ENCODE results near the gene FHIT. TPM values are rescaled to one million over a fixed set of nuclear protein-coding genes. Genes with fewer than 3 reads are reported as not detected.

FHIT gene
- total and polyA plus RNA-seq, 2 of the 4 experiments (the other 2 are of a cell fraction), result 0.07 TPM; not detected in 1

GRCh38 chr3:59990915-59991314, 1260.3 kb downstream of the FHIT start:
- Histone ChIP-seq H3K56ac (ENCODE audit: extremely low read depth, insufficient read depth, low read length) (no peak overlapping the region), H3K4me2 (ENCODE audit: low read depth, low read length) (no peak overlapping the region), H2BK120ac (ENCODE audit: low read depth, low read length) (no peak overlapping the region), H2BK15ac (ENCODE audit: low read depth, low read length) (no peak overlapping the region), H2AK5ac (ENCODE audit: low read depth, low read length) (no peak overlapping the region), H3K27ac (ENCODE audit: insufficient read depth, low read length) (no peak overlapping the region), H4K5ac (ENCODE audit: low read depth, low read length) (no peak overlapping the region), H3K4ac (ENCODE audit: low read depth, low read length) (no peak overlapping the region), H3K9me1 (ENCODE audit: insufficient read depth, low read length) (no peaks in the 10 kb centered on the region), H2BK20ac (ENCODE audit: low read depth, low read length) (no peak overlapping the region), H3K4me1 (ENCODE audit: control insufficient read depth, insufficient read depth, low read length) (no peaks in the 10 kb centered on the region), H3K14ac (replicated peaks; ENCODE audit: low read depth, low read length) (no peak overlapping the region), H3K4me3 (ENCODE audit: insufficient read depth, low read depth, low read length) (no peak overlapping the region), H2AK9ac (replicated peaks; ENCODE audit: low read depth, low read length, poor library complexity) (no peak overlapping the region), H3K18ac (ENCODE audit: low read depth, low read length) (no peak overlapping the region), H4K20me1 (ENCODE audit: insufficient read depth, low read length) (no peaks in the 10 kb centered on the region), H2AFZ (replicated peaks; ENCODE audit: low read length, poor library complexity) (no peak overlapping the region), H3K27me3 (ENCODE audit: control insufficient read depth, insufficient read depth, low read length) (no peaks in the 10 kb centered on the region; the same call in 1 of the 2 replicates), H4K8ac (ENCODE audit: low read depth in 2 of 2, low read length in 2 of 2) (no peak overlapping the region), H3K79me1 (ENCODE audit: low read depth in 1 of 2, low read length in 2 of 2) (no peaks in the 10 kb centered on the region), H4K91ac (ENCODE audit: insufficient read depth, low read depth, low read length) (no peak overlapping the region), H3K23ac (ENCODE audit: low read depth, low read length) (no peak overlapping the region), H3K36me3 (ENCODE audit: control insufficient read depth, insufficient read depth, low read length) (no peaks in the 10 kb centered on the region), H2BK5ac (ENCODE audit: low read depth, low read length, poor library complexity, severe bottlenecking) (no peak overlapping the region), H3K9ac (ENCODE audit: low read depth, low read length) (no peak overlapping the region), H3K9me3 (ENCODE audit: control insufficient read depth, insufficient read depth, low read length) (no peaks in the 10 kb centered on the region)
- in situ Hi-C loops (cut with MboI; ENCODE audit: low sequenced_read_pairs) (no loop called here), intact Hi-C loops (cut with micrococcal nuclease) (no loop called here), dilution Hi-C loops (cut with HindIII; ENCODE audit: low sequenced_read_pairs, unreplicated experiment) (no loop called here)
- no peak for DNase-seq
- WGBS, 2 experiments (ENCODE audit: extremely low coverage in 2 of 2, insufficient read length in 1 of 2), result no CpG with 5 or more reads among the region's 2 CpGs
- ChIA-PET CTCF (no interaction called here), POLR2A (ENCODE audit: unreplicated experiment) (no interaction called here)
- no peak for TF ChIP-seq SMC3 (IDR thresholded peaks at IDR 0.05; ENCODE audit: low read depth, low read length)
- TF ChIP-seq MAFK (IDR thresholded peaks at IDR 0.05; ENCODE audit: low read depth, low read length), result no peak
- no peak for TF ChIP-seq FOS (IDR thresholded peaks at IDR 0.05; ENCODE audit: low read depth, low read length)
- TF ChIP-seq ELK1 (IDR thresholded peaks at IDR 0.05; ENCODE audit: borderline replicate concordance, low read depth, low read length), result no peak
- no peak for TF ChIP-seq USF2 (IDR thresholded peaks at IDR 0.05; ENCODE audit: low read depth, low read length)
- TF ChIP-seq CEBPB (IDR thresholded peaks at IDR 0.05; ENCODE audit: low read depth, low read length), result no peak
- TF ChIP-seq BHLHE40 (IDR thresholded peaks at IDR 0.05; ENCODE audit: low read depth, low read length), result no peak
- no peak for TF ChIP-seq MAZ (IDR thresholded peaks at IDR 0.05; ENCODE audit: borderline replicate concordance, low read depth, low read length)
- no peak for TF ChIP-seq CHD1 (IDR thresholded peaks at IDR 0.05; ENCODE audit: low read depth, low read length)
- TF ChIP-seq RCOR1 (IDR thresholded peaks at IDR 0.05; ENCODE audit: insufficient replicate concordance, low read length), result no peak
- no peak for TF ChIP-seq MXI1 (IDR thresholded peaks at IDR 0.05; ENCODE audit: borderline replicate concordance, low read depth, low read length)
- no peak for TF ChIP-seq NFE2L2 (IDR thresholded peaks at IDR 0.05; ENCODE audit: low read depth, low read length)
- no peak for TF ChIP-seq RAD21 (IDR thresholded peaks at IDR 0.05; ENCODE audit: low read length)
- no peak for TF ChIP-seq RFX5 (IDR thresholded peaks at IDR 0.05; ENCODE audit: low read depth, low read length)
- TF ChIP-seq, protein P1, sequence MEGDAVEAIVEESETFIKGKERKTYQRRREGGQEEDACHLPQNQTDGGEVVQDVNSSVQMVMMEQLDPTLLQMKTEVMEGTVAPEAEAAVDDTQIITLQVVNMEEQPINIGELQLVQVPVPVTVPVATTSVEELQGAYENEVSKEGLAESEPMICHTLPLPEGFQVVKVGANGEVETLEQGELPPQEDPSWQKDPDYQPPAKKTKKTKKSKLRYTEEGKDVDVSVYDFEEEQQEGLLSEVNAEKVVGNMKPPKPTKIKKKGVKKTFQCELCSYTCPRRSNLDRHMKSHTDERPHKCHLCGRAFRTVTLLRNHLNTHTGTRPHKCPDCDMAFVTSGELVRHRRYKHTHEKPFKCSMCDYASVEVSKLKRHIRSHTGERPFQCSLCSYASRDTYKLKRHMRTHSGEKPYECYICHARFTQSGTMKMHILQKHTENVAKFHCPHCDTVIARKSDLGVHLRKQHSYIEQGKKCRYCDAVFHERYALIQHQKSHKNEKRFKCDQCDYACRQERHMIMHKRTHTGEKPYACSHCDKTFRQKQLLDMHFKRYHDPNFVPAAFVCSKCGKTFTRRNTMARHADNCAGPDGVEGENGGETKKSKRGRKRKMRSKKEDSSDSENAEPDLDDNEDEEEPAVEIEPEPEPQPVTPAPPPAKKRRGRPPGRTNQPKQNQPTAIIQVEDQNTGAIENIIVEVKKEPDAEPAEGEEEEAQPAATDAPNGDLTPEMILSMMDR (conservative IDR thresholded peaks at IDR 0.05; ENCODE audit: low read depth, low read length), result no peak
- no peak for ATAC-seq (ENCODE audit: low read depth)
- BruUV-seq (replicated peaks), result no TSS peak
